Mesothelial cell of epicardium (in vitro differentiated cells): ENCODE data around the gene PRDX3. TPM values are rescaled to one million over a fixed set of nuclear protein-coding genes. Genes with fewer than 3 reads are reported as not detected.

Experiments used
- DNase-seq, 2 experiments: peaks; one replicate each; pipeline ENCODE4 v3.0.0; 2021; ENCODE audit warnings: low spot score in 2 of 2; ENCODE audit not compliant: unreplicated experiment in 2 of 2
- H3K27ac Mint-ChIP-seq: 2 replicates; pipeline ENCODE4 v1.8.0; 2021; ENCODE audit warnings: mixed read lengths
- H3K27me3 Mint-ChIP-seq: 2 replicates; pipeline ENCODE4 v1.8.0; 2021; ENCODE audit warnings: low read depth, mixed read lengths
- H3K36me3 Mint-ChIP-seq: 2 replicates; pipeline ENCODE4 v1.8.0; 2021; ENCODE audit warnings: mixed read lengths
- H3K4me1 Mint-ChIP-seq: 2 replicates; pipeline ENCODE4 v1.8.0; 2021; ENCODE audit warnings: mixed read lengths
- H3K4me3 Mint-ChIP-seq: 2 replicates; pipeline ENCODE4 v1.8.0; 2021; ENCODE audit warnings: mild to moderate bottlenecking, moderate library complexity, mixed read lengths
- H3K9me3 Mint-ChIP-seq: 2 replicates; pipeline ENCODE4 v1.8.0; 2021; ENCODE audit warnings: mixed read lengths
- total RNA-seq: library from RNA; stranded (reverse); gene quantifications from 3 replicates; pipeline ENCODE4 v1.2.1, GENCODE V29; 2021
- TF ChIP-seq, protein P1 (sequence below): fragments of 200-600 bp; sonication (generic); IDR thresholded peaks from one replicate; pipeline ENCODE4 v1.5.0; 2021; ENCODE audit warnings: antibody characterized with exemption; ENCODE audit not compliant: unreplicated experiment

PRDX3 gene
- total RNA-seq, 1 donor from 2014 or later: 85.7 TPM

GRCh38 chr10:119135513-119135881 is 43.1 kb downstream of the PRDX3 start:
- H3K27me3 Mint-ChIP-seq: no peaks in the 10 kb centered on the region
- no peak for DNase-seq
- no peaks in the 10 kb centered on the region for H3K4me1 Mint-ChIP-seq
- H3K27ac Mint-ChIP-seq: no peak overlapping the region
- H3K36me3 Mint-ChIP-seq: peaks cover 37% of the 10 kb centered on the region
- TF ChIP-seq, protein P1, sequence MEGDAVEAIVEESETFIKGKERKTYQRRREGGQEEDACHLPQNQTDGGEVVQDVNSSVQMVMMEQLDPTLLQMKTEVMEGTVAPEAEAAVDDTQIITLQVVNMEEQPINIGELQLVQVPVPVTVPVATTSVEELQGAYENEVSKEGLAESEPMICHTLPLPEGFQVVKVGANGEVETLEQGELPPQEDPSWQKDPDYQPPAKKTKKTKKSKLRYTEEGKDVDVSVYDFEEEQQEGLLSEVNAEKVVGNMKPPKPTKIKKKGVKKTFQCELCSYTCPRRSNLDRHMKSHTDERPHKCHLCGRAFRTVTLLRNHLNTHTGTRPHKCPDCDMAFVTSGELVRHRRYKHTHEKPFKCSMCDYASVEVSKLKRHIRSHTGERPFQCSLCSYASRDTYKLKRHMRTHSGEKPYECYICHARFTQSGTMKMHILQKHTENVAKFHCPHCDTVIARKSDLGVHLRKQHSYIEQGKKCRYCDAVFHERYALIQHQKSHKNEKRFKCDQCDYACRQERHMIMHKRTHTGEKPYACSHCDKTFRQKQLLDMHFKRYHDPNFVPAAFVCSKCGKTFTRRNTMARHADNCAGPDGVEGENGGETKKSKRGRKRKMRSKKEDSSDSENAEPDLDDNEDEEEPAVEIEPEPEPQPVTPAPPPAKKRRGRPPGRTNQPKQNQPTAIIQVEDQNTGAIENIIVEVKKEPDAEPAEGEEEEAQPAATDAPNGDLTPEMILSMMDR: no peak
- H3K4me3 Mint-ChIP-seq: no peak overlapping the region
- H3K9me3 Mint-ChIP-seq: no peaks in the 10 kb centered on the region

- H3K4me1 Mint-ChIP-seq: no peaks in the 10 kb centered on the region
- TF ChIP-seq, protein P1: no peak
- no peak overlapping the region for H3K4me3 Mint-ChIP-seq
- peaks cover 45% of the 10 kb centered on the region for H3K36me3 Mint-ChIP-seq
- DNase-seq: no peak
- H3K9me3 Mint-ChIP-seq: no peaks in the 10 kb centered on the region
- no peaks in the 10 kb centered on the region for H3K27me3 Mint-ChIP-seq
- no peak overlapping the region for H3K27ac Mint-ChIP-seq
Measured at GRCh38 chr10:119133949-119134348, 44.7 kb downstream of the PRDX3 start.

- H3K27ac Mint-ChIP-seq: no peak overlapping the region
Measured at GRCh38 chr10:119132521-119133345, 45.9 kb downstream of the PRDX3 start.

DNA sequence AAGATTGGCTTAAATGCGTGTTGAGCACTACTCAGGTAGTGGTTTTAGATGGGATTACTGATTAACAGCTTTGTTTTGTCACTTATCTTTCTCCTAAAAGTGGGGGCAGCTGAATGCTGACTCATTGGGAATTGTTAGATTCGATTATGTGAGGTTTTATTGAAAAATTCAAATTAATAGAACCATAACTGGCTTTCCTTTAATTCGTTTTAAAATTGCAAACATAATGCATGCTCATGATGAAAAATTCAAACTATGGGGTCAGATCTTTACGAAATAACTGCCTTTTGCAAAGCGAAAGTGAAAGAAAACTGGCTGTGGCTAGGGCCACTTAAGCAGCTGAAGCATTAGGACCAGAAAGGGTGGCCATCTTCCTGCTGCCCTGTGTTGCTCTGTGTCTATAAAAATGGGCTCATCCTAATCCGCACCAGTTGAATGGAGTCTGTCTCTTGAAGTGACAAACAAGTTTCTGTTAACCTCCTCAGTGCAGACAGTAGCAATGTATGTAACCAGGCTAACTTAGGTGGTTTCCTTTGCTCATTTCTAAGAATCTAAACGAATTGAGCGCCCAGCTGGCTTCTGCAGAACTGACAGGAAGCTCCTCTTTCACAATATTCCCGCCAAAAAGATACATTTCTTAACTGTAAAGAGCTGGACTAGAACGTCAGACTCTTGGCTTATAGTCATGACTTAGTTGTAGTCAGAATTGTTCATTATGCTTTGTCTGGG is 46.9 kb downstream of the PRDX3 start:
- Mint-ChIP-seq H3K36me3 (peaks cover 51% of the 10 kb centered on the region), H3K27me3 (no peaks in the 10 kb centered on the region), H3K4me1 (no peaks in the 10 kb centered on the region), H3K27ac (peak overlapping the region; percentile 7), H3K9me3 (no peaks in the 10 kb centered on the region), H3K4me3 (no peak overlapping the region)
- DNase-seq: no peak
- TF ChIP-seq, protein P1: no peak

More at GRCh38 chr10:119132521-119133345, 45.9 kb downstream of the PRDX3 start:
- no peak for DNase-seq
- TF ChIP-seq, protein P1: no peak
- Mint-ChIP-seq H3K9me3 (no peaks in the 10 kb centered on the region), H3K36me3 (peaks cover 49% of the 10 kb centered on the region), H3K4me3 (no peak overlapping the region), H3K4me1 (no peaks in the 10 kb centered on the region), H3K27me3 (no peaks in the 10 kb centered on the region)

GRCh38 chr10:119129721-119130120 is 48.9 kb downstream of the PRDX3 start:
- no peak for DNase-seq
- Mint-ChIP-seq H3K27ac (no peak overlapping the region), H3K4me1 (no peaks in the 10 kb centered on the region), H3K4me3 (no peak overlapping the region), H3K9me3 (peaks cover 4% of the 10 kb centered on the region), H3K27me3 (no peaks in the 10 kb centered on the region), H3K36me3 (peaks cover 55% of the 10 kb centered on the region)
- TF ChIP-seq, protein P1: no peak
